ENCODE measurements around the gene DUSP11. TPM values are rescaled to one million over a fixed set of nuclear protein-coding genes. Genes with fewer than 3 reads are reported as not detected.

The DUSP11 gene
- total and polyA plus RNA-seq, 3 experiments from 2014 or later: 33.1 to 41.0 (median 34.4) TPM

GRCh38 chr2:73823916-73824523 is 44.1 kb upstream of the DUSP11 start:
- Histone ChIP-seq H3K27me3 (ENCODE audit: insufficient read depth, low read length, poor library complexity, severe bottlenecking) (no peaks in the 10 kb centered on the region), H3K27ac (ENCODE audit: low read depth, low read length) (no peak overlapping the region), H3K36me3 (ENCODE audit: insufficient read depth, low read length) (no peaks in the 10 kb centered on the region), H3K9me3 (ENCODE audit: low read length) (no peaks in the 10 kb centered on the region), H3K4me1 (ENCODE audit: insufficient read depth, low read length) (peaks cover 11% of the 10 kb centered on the region), H3K4me3 (ENCODE audit: low read length) (no peak overlapping the region)
- Mint-ChIP-seq H3K4me3 (peak overlapping the region in 1 of 7 donors; percentile 47), H3K27me3 (no peaks in the 10 kb centered on the region), H3K4me1 (peaks cover 15 to 25% (median 17%) of the 10 kb centered on the region in 3 donors), H3K36me3 (peaks cover 0 to 6% (median 2%) of the 10 kb centered on the region in 3 donors), H3K27ac (peak overlapping the region in 1 of 8 donors; percentile 34), H3K9me3 (no peaks in the 10 kb centered on the region)
- peak in 4 of 5 donors; percentile 15 to 54 (median 53) for DNase-seq
- POLR2A ChIA-PET: interaction anchor here (0.6 kb wide), 1 partner anchor 166 kb away, joined by 5 read pairs; no protein-coding TSS in a partner anchor
- CTCF ChIA-PET: interaction anchor here (0.6 to 5.2 kb wide), 23 partner anchors 12 to 764 kb away, joined by 3 to 39 read pairs (median 4); partner anchors contain the start of gene BOLA3

GRCh38 chr2:73823416-73823815 is 43.5 kb upstream of the DUSP11 start:
- Histone ChIP-seq H3K27me3 (ENCODE audit: insufficient read depth, low read length, poor library complexity, severe bottlenecking) (no peaks in the 10 kb centered on the region), H3K9me3 (ENCODE audit: low read length) (no peaks in the 10 kb centered on the region), H3K27ac (ENCODE audit: low read depth, low read length) (no peak overlapping the region), H3K36me3 (ENCODE audit: insufficient read depth, low read length) (no peaks in the 10 kb centered on the region), H3K4me1 (ENCODE audit: insufficient read depth, low read length) (peaks cover 11% of the 10 kb centered on the region), H3K4me3 (ENCODE audit: low read length) (no peak overlapping the region)
- ChIA-PET CTCF (interaction anchor here (0.6 to 5.2 kb wide), 17 partner anchors 12 to 764 kb away, joined by 3 to 39 read pairs (median 5); partner anchors contain the start of gene BOLA3), POLR2A (no interaction called here)
- Mint-ChIP-seq H3K36me3 (no peaks in the 10 kb centered on the region), H3K27me3 (no peaks in the 10 kb centered on the region), H3K27ac (no peak overlapping the region), H3K4me1 (peaks cover 11 to 19% (median 11%) of the 10 kb centered on the region in 3 donors), H3K4me3 (no peak overlapping the region), H3K9me3 (no peaks in the 10 kb centered on the region)
- DNase-seq: no peak

GRCh38 chr2:73822991-73823390 is 43.1 kb upstream of the DUSP11 start:
- no peak overlapping the region for H3K4me3 Mint-ChIP-seq
- H3K36me3 ChIP-seq (ENCODE audit: insufficient read depth, low read length): no peaks in the 10 kb centered on the region
- H3K9me3 Mint-ChIP-seq: no peaks in the 10 kb centered on the region
- H3K27me3 ChIP-seq (ENCODE audit: insufficient read depth, low read length, poor library complexity, severe bottlenecking): no peaks in the 10 kb centered on the region
- no peak overlapping the region for H3K27ac Mint-ChIP-seq
- H3K9me3 ChIP-seq (ENCODE audit: low read length): no peaks in the 10 kb centered on the region
- H3K4me3 ChIP-seq (ENCODE audit: low read length): no peak overlapping the region
- peaks cover 7% of the 10 kb centered on the region for H3K4me1 ChIP-seq (ENCODE audit: insufficient read depth, low read length)
- no peaks in the 10 kb centered on the region for H3K27me3 Mint-ChIP-seq
- DNase-seq: no peak
- peaks cover 9 to 14% (median 9%) of the 10 kb centered on the region in 3 donors for H3K4me1 Mint-ChIP-seq
- H3K36me3 Mint-ChIP-seq: no peaks in the 10 kb centered on the region
- H3K27ac ChIP-seq (ENCODE audit: low read depth, low read length): no peak overlapping the region
- CTCF ChIA-PET: interaction anchor here (1.0 to 5.2 kb wide), 8 partner anchors 165 to 578 kb away, joined by 3 to 39 read pairs (median 4); no protein-coding TSS in a partner anchor
- POLR2A ChIA-PET: no interaction called here

- Mint-ChIP-seq H3K27ac (no peak overlapping the region), H3K27me3 (no peaks in the 10 kb centered on the region), H3K4me1 (peaks cover 1 to 7% (median 2%) of the 10 kb centered on the region in 3 donors), H3K36me3 (no peaks in the 10 kb centered on the region), H3K4me3 (no peak overlapping the region), H3K9me3 (no peaks in the 10 kb centered on the region)
- no peak overlapping the region for H3K4me3 ChIP-seq (ENCODE audit: low read length)
- no peaks in the 10 kb centered on the region for H3K36me3 ChIP-seq (ENCODE audit: insufficient read depth, low read length)
- H3K9me3 ChIP-seq (ENCODE audit: low read length): no peaks in the 10 kb centered on the region
- CTCF ChIA-PET: interaction anchor here (1.0 to 5.2 kb wide), 6 partner anchors 165 to 569 kb away, joined by 3 to 39 read pairs (median 4); no protein-coding TSS in a partner anchor
- no peaks in the 10 kb centered on the region for H3K27me3 ChIP-seq (ENCODE audit: insufficient read depth, low read length, poor library complexity, severe bottlenecking)
- no peak overlapping the region for H3K27ac ChIP-seq (ENCODE audit: low read depth, low read length)
- POLR2A ChIA-PET: no interaction called here
- H3K4me1 ChIP-seq (ENCODE audit: insufficient read depth, low read length): no peaks in the 10 kb centered on the region
- no peak for DNase-seq
These were observed 42.4 kb upstream of the DUSP11 start for GRCh38 chr2:73822276-73822675.

- Mint-ChIP-seq H3K27ac (no peak overlapping the region), H3K36me3 (no peaks in the 10 kb centered on the region), H3K4me1 (peaks cover 0 to 2% (median 2%) of the 10 kb centered on the region in 3 donors), H3K27me3 (peaks cover 0 to 2% of the 10 kb centered on the region in 2 donors), H3K4me3 (no peak overlapping the region), H3K9me3 (no peaks in the 10 kb centered on the region)
- no peaks in the 10 kb centered on the region for H3K27me3 ChIP-seq (ENCODE audit: insufficient read depth, low read length, poor library complexity, severe bottlenecking)
- DNase-seq: no peak
- POLR2A ChIA-PET: interaction anchor here (0.8 kb wide), 1 partner anchor 570 kb away, joined by 3 read pairs; no protein-coding TSS in a partner anchor
- H3K9me3 ChIP-seq (ENCODE audit: low read length): no peaks in the 10 kb centered on the region
- no peaks in the 10 kb centered on the region for H3K36me3 ChIP-seq (ENCODE audit: insufficient read depth, low read length)
- H3K4me3 ChIP-seq (ENCODE audit: low read length): no peak overlapping the region
- H3K4me1 ChIP-seq (ENCODE audit: insufficient read depth, low read length): no peaks in the 10 kb centered on the region
- H3K27ac ChIP-seq (ENCODE audit: low read depth, low read length): no peak overlapping the region
- CTCF ChIA-PET: interaction anchor here (1.0 to 5.2 kb wide), 4 partner anchors 299 to 514 kb away, joined by 3 to 39 read pairs (median 4); no protein-coding TSS in a partner anchor
These were observed 41.8 kb upstream of the DUSP11 start for GRCh38 chr2:73821669-73822068.

- H3K27ac Mint-ChIP-seq: no peak overlapping the region
- Histone ChIP-seq H3K4me3 (ENCODE audit: low read length) (no peak overlapping the region), H3K9me3 (ENCODE audit: low read length) (no peaks in the 10 kb centered on the region), H3K36me3 (ENCODE audit: insufficient read depth, low read length) (no peaks in the 10 kb centered on the region), H3K27me3 (ENCODE audit: insufficient read depth, low read length, poor library complexity, severe bottlenecking) (no peaks in the 10 kb centered on the region), H3K4me1 (ENCODE audit: insufficient read depth, low read length) (no peaks in the 10 kb centered on the region), H3K27ac (ENCODE audit: low read depth, low read length) (no peak overlapping the region)
- no peaks in the 10 kb centered on the region for H3K9me3 Mint-ChIP-seq
- peaks cover 0 to 2% of the 10 kb centered on the region in 2 donors for H3K27me3 Mint-ChIP-seq
- DNase-seq: no peak
- H3K4me1 Mint-ChIP-seq: peaks cover 0 to 2% (median 2%) of the 10 kb centered on the region in 3 donors
- no peaks in the 10 kb centered on the region for H3K36me3 Mint-ChIP-seq
- CTCF ChIA-PET: interaction anchor here (0.7 to 5.2 kb wide), 3 partner anchors 87 to 514 kb away, joined by 4 to 39 read pairs (median 5); no protein-coding TSS in a partner anchor
- H3K4me3 Mint-ChIP-seq: no peak overlapping the region
- POLR2A ChIA-PET: interaction anchor here (0.8 kb wide), 1 partner anchor 571 kb away, joined by 3 read pairs; no protein-coding TSS in a partner anchor
These were observed 41.3 kb upstream of the DUSP11 start for GRCh38 chr2:73821227-73821626.

GRCh38 chr2:73818296-73818695 is 38.4 kb upstream of the DUSP11 start:
- Mint-ChIP-seq H3K4me3 (peak overlapping the region in 1 of 7 donors; percentile 45), H3K27ac (no peak overlapping the region), H3K27me3 (peaks cover 2 to 18% of the 10 kb centered on the region in 2 donors), H3K4me1 (no peaks in the 10 kb centered on the region), H3K36me3 (no peaks in the 10 kb centered on the region), H3K9me3 (no peaks in the 10 kb centered on the region)
- no peaks in the 10 kb centered on the region for H3K4me1 ChIP-seq (ENCODE audit: insufficient read depth, low read length)
- no peak overlapping the region for H3K4me3 ChIP-seq (ENCODE audit: low read length)
- no peak overlapping the region for H3K27ac ChIP-seq (ENCODE audit: low read depth, low read length)
- no peaks in the 10 kb centered on the region for H3K36me3 ChIP-seq (ENCODE audit: insufficient read depth, low read length)
- H3K27me3 ChIP-seq (ENCODE audit: insufficient read depth, low read length, poor library complexity, severe bottlenecking): no peaks in the 10 kb centered on the region
- DNase-seq: no peak
- no peaks in the 10 kb centered on the region for H3K9me3 ChIP-seq (ENCODE audit: low read length)
- POLR2A ChIA-PET: no interaction called here
- CTCF ChIA-PET: no interaction called here

- ChIA-PET POLR2A (no interaction called here), CTCF (interaction anchor here (1.8 kb wide), 1 partner anchor 11 kb away, joined by 4 read pairs; no protein-coding TSS in a partner anchor)
- H3K4me3 ChIP-seq (ENCODE audit: low read length): no peak overlapping the region
- H3K4me3 Mint-ChIP-seq: no peak overlapping the region
- no peaks in the 10 kb centered on the region for H3K36me3 Mint-ChIP-seq
- H3K9me3 ChIP-seq (ENCODE audit: low read length): no peaks in the 10 kb centered on the region
- H3K4me1 ChIP-seq (ENCODE audit: insufficient read depth, low read length): no peaks in the 10 kb centered on the region
- H3K27me3 Mint-ChIP-seq: peaks cover 7 to 24% of the 10 kb centered on the region in 2 donors
- no peak overlapping the region for H3K27ac Mint-ChIP-seq
- H3K36me3 ChIP-seq (ENCODE audit: insufficient read depth, low read length): no peaks in the 10 kb centered on the region
- no peaks in the 10 kb centered on the region for H3K27me3 ChIP-seq (ENCODE audit: insufficient read depth, low read length, poor library complexity, severe bottlenecking)
- no peak overlapping the region for H3K27ac ChIP-seq (ENCODE audit: low read depth, low read length)
- no peaks in the 10 kb centered on the region for H3K9me3 Mint-ChIP-seq
- no peaks in the 10 kb centered on the region for H3K4me1 Mint-ChIP-seq
- DNase-seq: no peak
These were observed 32.7 kb upstream of the DUSP11 start for GRCh38 chr2:73812635-73813034.

Measured in CD8-positive, alpha-beta memory T cell (primary cell).